K562 (cell line): ENCODE results near the gene C11orf52. TPM values are rescaled to one million over a fixed set of nuclear protein-coding genes. Genes with fewer than 3 reads are reported as not detected.
A peak's percentile ranks its signal among the peaks of the same experiment; 100 is the strongest.

ENCODE experiments used
- ATF1 ChIP-seq, 2 experiments: fragments of 450-650 bp in 1 of 2; IDR thresholded peaks; 2 replicates each; pipeline ENCODE4 v1.6.1; 2016; ENCODE audit warnings: missing compliant biosample characterization in 1 of 2, missing genetic modification characterization in 1 of 2
- ATF7 ChIP-seq: fragments of 450-650 bp; IDR thresholded peaks from 2 replicates; pipeline ENCODE4 v1.7.1; 2014; ENCODE audit warnings: mild to moderate bottlenecking, moderate library complexity
- BCLAF1 ChIP-seq, 2 experiments: fragments of 450-650 bp in 1 of 2; IDR thresholded peaks; 2 replicates each; pipeline ENCODE4 v1.6.1; 2011 to 2017; ENCODE audit warnings: low read depth in 2 of 2, antibody characterized with exemption in 1 of 2, borderline replicate concordance in 1 of 2, low read length in 1 of 2, mild to moderate bottlenecking in 1 of 2, mixed read lengths in 1 of 2; ENCODE audit not compliant: control insufficient read depth in 1 of 2
- BDP1 ChIP-seq: IDR thresholded peaks from 3 replicates; pipeline ENCODE4 v1.6.1; 2011; ENCODE audit not compliant: insufficient read length, insufficient read depth
- FOXA1 ChIP-seq: fragments of 450-650 bp; IDR thresholded peaks from 2 replicates; pipeline ENCODE4 v1.6.1; 2016; ENCODE audit warnings: mild to moderate bottlenecking, borderline replicate concordance
- GABPB1 ChIP-seq: sonication (generic); formaldehyde crosslinking; IDR thresholded peaks from 2 replicates; pipeline ENCODE4 v1.8.0; 2022; ENCODE audit warnings: mild to moderate bottlenecking, missing genetic modification reagents
- GTF2F1 ChIP-seq: IDR thresholded peaks from 2 replicates; pipeline ENCODE4 v1.6.1; 2011; ENCODE audit warnings: low read depth, low read length, improper control_type of control experiment
- IFI16 ChIP-seq: fragments of 250-450 bp; sonication (Bioruptor Pico); IDR thresholded peaks from 2 replicates; pipeline ENCODE4 v2.1.2; 2022; ENCODE audit warnings: mild to moderate bottlenecking, inconsistent platforms
- RBM25 ChIP-seq: fragments of 200-400 bp; formaldehyde crosslinking; IDR thresholded peaks from 2 replicates; pipeline ENCODE4 v1.6.1; 2018; ENCODE audit warnings: low read length, low read depth, moderate library complexity; ENCODE audit not compliant: severe bottlenecking
- SAFB ChIP-seq: fragments of 200-400 bp; formaldehyde crosslinking; IDR thresholded peaks from 2 replicates; pipeline ENCODE4 v1.6.1; 2017; ENCODE audit warnings: low read depth, low read length, borderline replicate concordance
- SMARCA4 ChIP-seq: fragments of 450-650 bp; IDR thresholded peaks from 2 replicates; pipeline ENCODE4 v1.6.1; 2016
- TCF7 ChIP-seq: sonication (generic); IDR thresholded peaks from 2 replicates; pipeline ENCODE4 v1.6.1; 2016; ENCODE audit warnings: antibody characterized with exemption, borderline replicate concordance
- TSC22D4 ChIP-seq: fragments of 450-650 bp; IDR thresholded peaks from 2 replicates; pipeline ENCODE4 v1.6.1; 2016; ENCODE audit warnings: missing genetic modification characterization, missing biosample characterization, control low read depth
- ZNF280B ChIP-seq: fragments of 250-450 bp; sonication (Bioruptor Pico); IDR thresholded peaks from 2 replicates; pipeline ENCODE4 v1.5.1; 2021; ENCODE audit warnings: mild to moderate bottlenecking
- ZNF586 ChIP-seq: fragments of 450-650 bp; formaldehyde crosslinking; conservative IDR thresholded peaks from 2 replicates; pipeline ENCODE4 v1.4.0; 2020; ENCODE audit warnings: mild to moderate bottlenecking, moderate library complexity
- polyA plus RNA-seq, 8 experiments: library from polyadenylated mRNA; depleted of rRNA in 4 of 8; stranded (reverse) in 5 of 8; unstranded in 3 of 8; fragments of >200 nt; fragmentation: Nextera tagmentation in 2 of 8; fragmentation: Illumina TruSeq in 1 of 8; extraction: Ambion mirVana in 2 of 8; extraction: Trizol in 1 of 8; gene quantifications; 2 replicates each; pipeline versions ENCODE4 v1.2.1 to v1.2.3, GENCODE V29; 2011 to 2014; ENCODE audit warnings: inconsistent platforms in 1 of 8, missing spikeins in 1 of 8
- total RNA-seq, 7 experiments: library from RNA; depleted of rRNA in 6 of 7; stranded (reverse); fragments of >200 nt in 6 of 7; fragmentation: Illumina TruSeq in 2 of 7; extraction: Trizol in 2 of 7; gene quantifications; 2 replicates each; pipeline versions ENCODE4 v1.2.1 to v1.2.3, GENCODE V29; 2011 to 2021; ENCODE audit warnings: low replicate concordance in 1 of 7
- TF ChIP-seq, protein P1 (sequence below): fragments of 450-650 bp; formaldehyde crosslinking; IDR thresholded peaks from 2 replicates; pipeline ENCODE4 v1.4.0; 2020; ENCODE audit warnings: mild to moderate bottlenecking
- TF ChIP-seq, protein P2 (sequence below): fragments of 250-450 bp; sonication (Bioruptor Pico); IDR thresholded peaks from 2 replicates; pipeline ENCODE4 v1.5.0; 2021
- TF ChIP-seq, protein P3 (sequence below): fragments of 250-450 bp; sonication (Bioruptor Pico); IDR thresholded peaks from 2 replicates; pipeline ENCODE4 v1.5.0; 2020; ENCODE audit warnings: mild to moderate bottlenecking, borderline replicate concordance

Gene C11orf52
- total and polyA plus RNA-seq, 9 of the 15 experiments (the other 6 are each of a cell fraction or from before 2014, with no cell fraction given): 0.29 to 2.9 (median 1.0) TPM

- TF ChIP-seq BCLAF1 (IDR thresholded peaks at IDR 0.05; ENCODE audit: borderline replicate concordance in 1 of 2, control insufficient read depth in 1 of 2, low read depth in 2 of 2, low read length in 1 of 2) (no peak), TCF7 (no peak), RBM25 (no peak), SMARCA4 (peak; percentile 57; the same call in 1 of the 2 replicates), ATF1 (CRISPR knock-in tag; IDR thresholded peaks at IDR 0.05) (no peak), ATF1 (tag; IDR thresholded peaks at IDR 0.05) (peak; percentile 34; the same call in 1 of the 2 replicates), BDP1 (no peak), TSC22D4 (tag) (no peak), IFI16 (CRISPR knock-in tag) (no peak), GABPB1 (CRISPR knock-in tag) (peak; percentile 59), ATF7 (peak; percentile 52; the same call in 1 of the 2 replicates), FOXA1 (no peak), SAFB (no peak), ZNF280B (no peak), GTF2F1 (no peak), ZNF586 (CRISPR knock-in tag) (no peak)
- TF ChIP-seq, protein P1, sequence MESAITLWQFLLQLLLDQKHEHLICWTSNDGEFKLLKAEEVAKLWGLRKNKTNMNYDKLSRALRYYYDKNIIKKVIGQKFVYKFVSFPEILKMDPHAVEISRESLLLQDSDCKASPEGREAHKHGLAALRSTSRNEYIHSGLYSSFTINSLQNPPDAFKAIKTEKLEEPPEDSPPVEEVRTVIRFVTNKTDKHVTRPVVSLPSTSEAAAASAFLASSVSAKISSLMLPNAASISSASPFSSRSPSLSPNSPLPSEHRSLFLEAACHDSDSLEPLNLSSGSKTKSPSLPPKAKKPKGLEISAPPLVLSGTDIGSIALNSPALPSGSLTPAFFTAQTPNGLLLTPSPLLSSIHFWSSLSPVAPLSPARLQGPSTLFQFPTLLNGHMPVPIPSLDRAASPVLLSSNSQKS (CRISPR knock-in tag): no peak
- TF ChIP-seq, protein P2, sequence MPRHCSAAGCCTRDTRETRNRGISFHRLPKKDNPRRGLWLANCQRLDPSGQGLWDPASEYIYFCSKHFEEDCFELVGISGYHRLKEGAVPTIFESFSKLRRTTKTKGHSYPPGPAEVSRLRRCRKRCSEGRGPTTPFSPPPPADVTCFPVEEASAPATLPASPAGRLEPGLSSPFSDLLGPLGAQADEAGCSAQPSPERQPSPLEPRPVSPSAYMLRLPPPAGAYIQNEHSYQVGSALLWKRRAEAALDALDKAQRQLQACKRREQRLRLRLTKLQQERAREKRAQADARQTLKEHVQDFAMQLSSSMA (CRISPR knock-in tag): no peak
- TF ChIP-seq, protein P3, sequence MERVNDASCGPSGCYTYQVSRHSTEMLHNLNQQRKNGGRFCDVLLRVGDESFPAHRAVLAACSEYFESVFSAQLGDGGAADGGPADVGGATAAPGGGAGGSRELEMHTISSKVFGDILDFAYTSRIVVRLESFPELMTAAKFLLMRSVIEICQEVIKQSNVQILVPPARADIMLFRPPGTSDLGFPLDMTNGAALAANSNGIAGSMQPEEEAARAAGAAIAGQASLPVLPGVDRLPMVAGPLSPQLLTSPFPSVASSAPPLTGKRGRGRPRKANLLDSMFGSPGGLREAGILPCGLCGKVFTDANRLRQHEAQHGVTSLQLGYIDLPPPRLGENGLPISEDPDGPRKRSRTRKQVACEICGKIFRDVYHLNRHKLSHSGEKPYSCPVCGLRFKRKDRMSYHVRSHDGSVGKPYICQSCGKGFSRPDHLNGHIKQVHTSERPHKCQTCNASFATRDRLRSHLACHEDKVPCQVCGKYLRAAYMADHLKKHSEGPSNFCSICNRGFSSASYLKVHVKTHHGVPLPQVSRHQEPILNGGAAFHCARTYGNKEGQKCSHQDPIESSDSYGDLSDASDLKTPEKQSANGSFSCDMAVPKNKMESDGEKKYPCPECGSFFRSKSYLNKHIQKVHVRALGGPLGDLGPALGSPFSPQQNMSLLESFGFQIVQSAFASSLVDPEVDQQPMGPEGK (CRISPR knock-in tag): no peak
These were observed 8.0 kb downstream of the C11orf52 start (continued) for GRCh38 chr11:111926505-111927391.
